Measurements from ENCODE around the gene KLF15.

DNA sequence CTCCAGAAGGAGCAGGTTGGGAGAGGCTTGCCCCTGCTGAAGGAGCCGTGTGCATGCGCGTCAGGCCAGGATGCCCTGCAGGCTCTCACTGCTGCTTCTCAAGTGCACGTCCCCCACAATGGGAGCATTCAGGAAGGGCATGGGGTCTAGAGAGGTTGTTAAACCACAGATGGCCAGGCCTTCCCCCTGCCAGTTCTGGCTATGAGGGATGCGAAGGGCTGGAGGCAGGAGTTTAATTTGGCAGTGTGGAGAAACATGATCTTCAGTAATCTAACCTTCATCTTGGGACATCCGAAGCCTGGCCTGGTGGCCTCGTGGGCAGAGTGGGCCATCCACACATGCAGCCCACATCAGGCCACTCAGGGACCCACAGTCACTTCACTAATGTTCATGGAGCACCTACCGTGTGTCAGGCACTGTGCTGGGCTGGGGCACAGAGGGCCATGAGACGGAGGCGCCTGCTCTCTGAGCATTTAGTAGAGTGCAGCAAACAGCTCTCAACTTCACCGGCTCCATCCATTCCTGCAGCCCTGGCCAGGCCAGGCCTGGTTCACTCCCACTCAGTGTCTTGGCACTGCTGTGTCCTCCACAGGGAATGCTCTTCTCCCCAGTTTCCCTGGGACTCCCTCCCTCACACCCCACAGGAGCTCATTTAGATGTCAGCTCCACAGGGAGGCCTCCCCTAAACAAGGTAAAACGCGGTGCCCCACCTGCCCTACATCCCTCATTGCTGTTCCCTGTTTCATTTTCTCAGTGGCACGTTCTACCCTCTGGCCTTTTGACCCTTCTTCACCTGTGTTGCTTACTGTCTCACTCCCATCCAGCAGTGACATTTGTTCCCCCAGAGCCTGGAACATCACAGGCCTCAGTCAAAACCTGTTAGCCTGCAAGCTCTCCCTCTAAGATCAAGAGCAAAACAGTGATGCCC lies 41.5 kb upstream of the KLF15 start:
- TF ChIP-seq CEBPB (IDR thresholded peaks at IDR 0.05; ENCODE audit: low read depth, low read length) (no peak), FOS (IDR thresholded peaks at IDR 0.05; ENCODE audit: low read depth, low read length) (no peak), MAFK (IDR thresholded peaks at IDR 0.05; ENCODE audit: low read depth, low read length) (no peak), RAD21 (IDR thresholded peaks at IDR 0.05; ENCODE audit: low read length) (no peak)
- TF ChIP-seq, protein P1, sequence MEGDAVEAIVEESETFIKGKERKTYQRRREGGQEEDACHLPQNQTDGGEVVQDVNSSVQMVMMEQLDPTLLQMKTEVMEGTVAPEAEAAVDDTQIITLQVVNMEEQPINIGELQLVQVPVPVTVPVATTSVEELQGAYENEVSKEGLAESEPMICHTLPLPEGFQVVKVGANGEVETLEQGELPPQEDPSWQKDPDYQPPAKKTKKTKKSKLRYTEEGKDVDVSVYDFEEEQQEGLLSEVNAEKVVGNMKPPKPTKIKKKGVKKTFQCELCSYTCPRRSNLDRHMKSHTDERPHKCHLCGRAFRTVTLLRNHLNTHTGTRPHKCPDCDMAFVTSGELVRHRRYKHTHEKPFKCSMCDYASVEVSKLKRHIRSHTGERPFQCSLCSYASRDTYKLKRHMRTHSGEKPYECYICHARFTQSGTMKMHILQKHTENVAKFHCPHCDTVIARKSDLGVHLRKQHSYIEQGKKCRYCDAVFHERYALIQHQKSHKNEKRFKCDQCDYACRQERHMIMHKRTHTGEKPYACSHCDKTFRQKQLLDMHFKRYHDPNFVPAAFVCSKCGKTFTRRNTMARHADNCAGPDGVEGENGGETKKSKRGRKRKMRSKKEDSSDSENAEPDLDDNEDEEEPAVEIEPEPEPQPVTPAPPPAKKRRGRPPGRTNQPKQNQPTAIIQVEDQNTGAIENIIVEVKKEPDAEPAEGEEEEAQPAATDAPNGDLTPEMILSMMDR (conservative IDR thresholded peaks at IDR 0.05; ENCODE audit: low read depth, low read length), result no peak
